HepG2 (cell line): ENCODE measurements around the gene SRSF8. TPM values are rescaled to one million over a fixed set of nuclear protein-coding genes. Genes with fewer than 3 reads are reported as not detected.

Source experiments
- BRD4 ChIP-seq: sonication (generic); formaldehyde crosslinking; IDR thresholded peaks from 2 replicates; pipeline ENCODE4 v1.4.0; 2020; ENCODE audit warnings: missing genetic modification reagents
- CHD4 ChIP-seq: fragments of 200-600 bp; sonication (generic); IDR thresholded peaks from 2 replicates; pipeline ENCODE4 v1.7.0; 2017; ENCODE audit warnings: mild to moderate bottlenecking, low read length, borderline replicate concordance
- FOXK1 ChIP-seq: sonication (generic); formaldehyde crosslinking; IDR thresholded peaks from 2 replicates; pipeline ENCODE4 v1.4.0; 2020; ENCODE audit warnings: low read depth, missing genetic modification reagents, borderline replicate concordance
- MIXL1 ChIP-seq: IDR thresholded peaks from 2 replicates; pipeline ENCODE4 v1.6.1; 2016
- MTF2 ChIP-seq: sonication (generic); formaldehyde crosslinking; IDR thresholded peaks from 2 replicates; pipeline ENCODE4 v1.5.0; 2020; ENCODE audit warnings: missing genetic modification reagents, borderline replicate concordance
- MZF1 ChIP-seq: sonication (generic); formaldehyde crosslinking; IDR thresholded peaks from 2 replicates; pipeline ENCODE4 v1.8.1; 2023; ENCODE audit warnings: mild to moderate bottlenecking, missing genetic modification reagents, borderline replicate concordance
- SALL2 ChIP-seq: sonication (generic); formaldehyde crosslinking; IDR thresholded peaks from 2 replicates; pipeline ENCODE4 v1.8.1; 2023; ENCODE audit warnings: mild to moderate bottlenecking, missing genetic modification reagents, inconsistent platforms
- SIX4 ChIP-seq: sonication (generic); formaldehyde crosslinking; IDR thresholded peaks from 2 replicates; pipeline ENCODE4 v1.4.0; 2020; ENCODE audit warnings: missing genetic modification reagents
- SNAPC2 ChIP-seq: sonication (generic); formaldehyde crosslinking; IDR thresholded peaks from 2 replicates; pipeline ENCODE4 v1.8.1; 2022; ENCODE audit warnings: mild to moderate bottlenecking, missing genetic modification reagents
- WIZ ChIP-seq: sonication (generic); formaldehyde crosslinking; IDR thresholded peaks from 2 replicates; pipeline ENCODE4 v1.5.1; 2020; ENCODE audit warnings: mild to moderate bottlenecking, missing genetic modification reagents
- ZFX ChIP-seq: sonication (generic); formaldehyde crosslinking; IDR thresholded peaks from 2 replicates; pipeline ENCODE4 v1.4.0; 2020; ENCODE audit warnings: mild to moderate bottlenecking, low read depth, missing genetic modification reagents, moderate library complexity
- ZNF552 ChIP-seq: sonication (generic); formaldehyde crosslinking; IDR thresholded peaks from 2 replicates; pipeline ENCODE4 v1.9.0; 2022; ENCODE audit warnings: missing genetic modification reagents, mild to moderate bottlenecking, borderline replicate concordance
- ZNF772 ChIP-seq: sonication (generic); formaldehyde crosslinking; IDR thresholded peaks from 2 replicates; pipeline ENCODE4 v1.5.0; 2020; ENCODE audit warnings: mild to moderate bottlenecking, missing genetic modification reagents
- ZNF780A ChIP-seq: sonication (generic); formaldehyde crosslinking; IDR thresholded peaks from 2 replicates; pipeline ENCODE4 v1.8.0; 2022; ENCODE audit warnings: mild to moderate bottlenecking, missing genetic modification reagents, moderate library complexity
- polyA plus RNA-seq, 8 experiments: library from polyadenylated mRNA; depleted of rRNA in 3 of 8; stranded (reverse) in 7 of 8; unstranded in 1 of 8; fragments of >200 nt; fragmentation: Illumina TruSeq in 4 of 8; extraction: Trizol in 4 of 8; gene quantifications; 2 replicates each; pipeline versions ENCODE4 v1.2.1 to v1.2.3, GENCODE V29; 2011 to 2016; ENCODE audit warnings: low read depth in 4 of 8, missing spikeins in 1 of 8, mixed read lengths in 1 of 8; ENCODE audit not compliant: insufficient read depth in 1 of 8
- total RNA-seq, 5 experiments: library from RNA; depleted of rRNA; stranded (reverse); fragments of >200 nt; fragmentation: Illumina TruSeq; extraction: Trizol; gene quantifications; 2 replicates each; pipeline ENCODE4 v1.2.3, GENCODE V29; 2016; ENCODE audit warnings: low read depth in 1 of 5
- TF ChIP-seq, protein P1 (sequence below): sonication (generic); formaldehyde crosslinking; IDR thresholded peaks from 2 replicates; pipeline ENCODE4 v1.5.0; 2020; ENCODE audit warnings: mild to moderate bottlenecking, missing genetic modification reagents, borderline replicate concordance
- TF ChIP-seq, protein P2 (sequence below): sonication (generic); formaldehyde crosslinking; conservative IDR thresholded peaks from 2 replicates; pipeline ENCODE4 v1.8.1; 2023; ENCODE audit warnings: missing genetic modification reagents
- TF ChIP-seq, protein P3 (sequence below): sonication (generic); formaldehyde crosslinking; IDR thresholded peaks from 2 replicates; pipeline ENCODE4 v1.5.0; 2020; ENCODE audit warnings: missing genetic modification reagents
- TF ChIP-seq, protein P4 (sequence below): sonication (generic); formaldehyde crosslinking; IDR thresholded peaks from 2 replicates; pipeline ENCODE4 v1.4.0; 2020; ENCODE audit warnings: mild to moderate bottlenecking, missing genetic modification reagents
- TF ChIP-seq, protein P5 (sequence below): sonication (generic); formaldehyde crosslinking; conservative IDR thresholded peaks from 2 replicates; pipeline ENCODE4 v1.5.0; 2020; ENCODE audit warnings: missing genetic modification reagents

The SRSF8 gene
- total and polyA plus RNA-seq, 2 of the 13 experiments (the other 11 are each of a cell fraction or from before 2014, with no cell fraction given): 21.8 to 25.8 TPM

DNA sequence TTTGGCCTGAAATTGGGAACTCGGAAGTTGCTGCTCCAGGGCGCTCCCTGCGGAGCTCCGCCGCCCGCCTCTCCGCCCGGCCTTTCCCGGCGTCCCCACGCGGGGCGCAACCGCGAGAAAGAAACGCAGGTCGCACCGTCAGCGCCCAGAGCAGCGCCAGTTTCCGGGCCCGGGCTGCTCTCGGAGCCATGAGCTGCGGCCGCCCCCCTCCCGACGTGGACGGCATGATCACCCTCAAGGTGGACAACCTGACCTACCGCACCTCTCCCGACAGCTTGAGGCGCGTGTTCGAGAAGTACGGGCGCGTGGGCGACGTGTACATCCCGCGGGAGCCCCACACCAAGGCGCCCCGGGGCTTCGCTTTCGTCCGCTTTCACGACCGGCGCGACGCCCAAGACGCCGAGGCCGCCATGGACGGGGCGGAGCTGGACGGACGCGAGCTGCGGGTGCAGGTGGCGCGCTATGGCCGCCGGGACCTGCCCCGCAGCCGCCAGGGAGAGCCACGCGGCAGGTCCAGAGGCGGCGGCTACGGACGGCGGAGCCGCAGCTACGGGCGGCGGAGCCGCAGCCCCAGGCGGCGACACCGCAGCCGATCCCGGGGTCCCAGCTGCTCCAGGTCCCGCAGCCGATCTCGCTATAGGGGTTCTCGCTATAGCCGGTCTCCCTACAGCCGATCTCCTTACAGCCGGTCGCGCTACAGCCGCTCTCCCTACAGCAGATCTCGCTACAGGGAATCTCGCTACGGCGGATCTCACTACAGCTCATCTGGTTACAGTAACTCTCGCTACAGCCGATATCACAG lies 521 bp downstream of the SRSF8 start (continued):
- TF ChIP-seq, protein P1, sequence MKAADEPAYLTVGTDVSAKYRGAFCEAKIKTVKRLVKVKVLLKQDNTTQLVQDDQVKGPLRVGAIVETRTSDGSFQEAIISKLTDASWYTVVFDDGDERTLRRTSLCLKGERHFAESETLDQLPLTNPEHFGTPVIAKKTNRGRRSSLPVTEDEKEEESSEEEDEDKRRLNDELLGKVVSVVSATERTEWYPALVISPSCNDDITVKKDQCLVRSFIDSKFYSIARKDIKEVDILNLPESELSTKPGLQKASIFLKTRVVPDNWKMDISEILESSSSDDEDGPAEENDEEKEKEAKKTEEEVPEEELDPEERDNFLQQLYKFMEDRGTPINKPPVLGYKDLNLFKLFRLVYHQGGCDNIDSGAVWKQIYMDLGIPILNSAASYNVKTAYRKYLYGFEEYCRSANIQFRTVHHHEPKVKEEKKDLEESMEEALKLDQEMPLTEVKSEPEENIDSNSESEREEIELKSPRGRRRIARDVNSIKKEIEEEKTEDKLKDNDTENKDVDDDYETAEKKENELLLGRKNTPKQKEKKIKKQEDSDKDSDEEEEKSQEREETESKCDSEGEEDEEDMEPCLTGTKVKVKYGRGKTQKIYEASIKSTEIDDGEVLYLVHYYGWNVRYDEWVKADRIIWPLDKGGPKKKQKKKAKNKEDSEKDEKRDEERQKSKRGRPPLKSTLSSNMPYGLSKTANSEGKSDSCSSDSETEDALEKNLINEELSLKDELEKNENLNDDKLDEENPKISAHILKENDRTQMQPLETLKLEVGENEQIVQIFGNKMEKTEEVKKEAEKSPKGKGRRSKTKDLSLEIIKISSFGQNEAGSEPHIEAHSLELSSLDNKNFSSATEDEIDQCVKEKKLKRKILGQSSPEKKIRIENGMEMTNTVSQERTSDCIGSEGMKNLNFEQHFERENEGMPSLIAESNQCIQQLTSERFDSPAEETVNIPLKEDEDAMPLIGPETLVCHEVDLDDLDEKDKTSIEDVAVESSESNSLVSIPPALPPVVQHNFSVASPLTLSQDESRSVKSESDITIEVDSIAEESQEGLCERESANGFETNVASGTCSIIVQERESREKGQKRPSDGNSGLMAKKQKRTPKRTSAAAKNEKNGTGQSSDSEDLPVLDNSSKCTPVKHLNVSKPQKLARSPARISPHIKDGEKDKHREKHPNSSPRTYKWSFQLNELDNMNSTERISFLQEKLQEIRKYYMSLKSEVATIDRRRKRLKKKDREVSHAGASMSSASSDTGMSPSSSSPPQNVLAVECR (CRISPR knock-in tag): peak; percentile 58; the same call in 1 of the 2 replicates
- TF ChIP-seq, protein P2, sequence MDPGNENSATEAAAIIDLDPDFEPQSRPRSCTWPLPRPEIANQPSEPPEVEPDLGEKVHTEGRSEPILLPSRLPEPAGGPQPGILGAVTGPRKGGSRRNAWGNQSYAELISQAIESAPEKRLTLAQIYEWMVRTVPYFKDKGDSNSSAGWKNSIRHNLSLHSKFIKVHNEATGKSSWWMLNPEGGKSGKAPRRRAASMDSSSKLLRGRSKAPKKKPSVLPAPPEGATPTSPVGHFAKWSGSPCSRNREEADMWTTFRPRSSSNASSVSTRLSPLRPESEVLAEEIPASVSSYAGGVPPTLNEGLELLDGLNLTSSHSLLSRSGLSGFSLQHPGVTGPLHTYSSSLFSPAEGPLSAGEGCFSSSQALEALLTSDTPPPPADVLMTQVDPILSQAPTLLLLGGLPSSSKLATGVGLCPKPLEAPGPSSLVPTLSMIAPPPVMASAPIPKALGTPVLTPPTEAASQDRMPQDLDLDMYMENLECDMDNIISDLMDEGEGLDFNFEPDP (CRISPR knock-in tag): no peak
- TF ChIP-seq, protein P3, sequence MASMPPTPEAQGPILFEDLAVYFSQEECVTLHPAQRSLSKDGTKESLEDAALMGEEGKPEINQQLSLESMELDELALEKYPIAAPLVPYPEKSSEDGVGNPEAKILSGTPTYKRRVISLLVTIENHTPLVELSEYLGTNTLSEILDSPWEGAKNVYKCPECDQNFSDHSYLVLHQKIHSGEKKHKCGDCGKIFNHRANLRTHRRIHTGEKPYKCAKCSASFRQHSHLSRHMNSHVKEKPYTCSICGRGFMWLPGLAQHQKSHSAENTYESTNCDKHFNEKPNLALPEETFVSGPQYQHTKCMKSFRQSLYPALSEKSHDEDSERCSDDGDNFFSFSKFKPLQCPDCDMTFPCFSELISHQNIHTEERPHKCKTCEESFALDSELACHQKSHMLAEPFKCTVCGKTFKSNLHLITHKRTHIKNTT (CRISPR knock-in tag): no peak
- peak; percentile 85 for TF ChIP-seq ZFX
- TF ChIP-seq MIXL1 (CRISPR knock-in tag): peak; percentile 64; the same call in 1 of the 2 replicates
- no peak for TF ChIP-seq SNAPC2
- TF ChIP-seq ZNF772: peak; percentile 23
- TF ChIP-seq ZNF552: no peak
- 0 out of 2 replicates have a peak, but pooled peaks have one; percentile 43 for TF ChIP-seq MZF1 (CRISPR knock-in tag)
- TF ChIP-seq, protein P4, sequence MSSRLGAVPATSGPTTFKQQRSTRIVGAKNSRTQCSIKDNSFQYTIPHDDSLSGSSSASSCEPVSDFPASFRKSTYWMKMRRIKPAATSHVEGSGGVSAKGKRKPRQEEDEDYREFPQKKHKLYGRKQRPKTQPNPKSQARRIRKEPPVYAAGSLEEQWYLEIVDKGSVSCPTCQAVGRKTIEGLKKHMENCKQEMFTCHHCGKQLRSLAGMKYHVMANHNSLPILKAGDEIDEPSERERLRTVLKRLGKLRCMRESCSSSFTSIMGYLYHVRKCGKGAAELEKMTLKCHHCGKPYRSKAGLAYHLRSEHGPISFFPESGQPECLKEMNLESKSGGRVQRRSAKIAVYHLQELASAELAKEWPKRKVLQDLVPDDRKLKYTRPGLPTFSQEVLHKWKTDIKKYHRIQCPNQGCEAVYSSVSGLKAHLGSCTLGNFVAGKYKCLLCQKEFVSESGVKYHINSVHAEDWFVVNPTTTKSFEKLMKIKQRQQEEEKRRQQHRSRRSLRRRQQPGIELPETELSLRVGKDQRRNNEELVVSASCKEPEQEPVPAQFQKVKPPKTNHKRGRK (CRISPR knock-in tag): no peak
- TF ChIP-seq ZNF780A (CRISPR knock-in tag): no peak
- TF ChIP-seq, protein P5, sequence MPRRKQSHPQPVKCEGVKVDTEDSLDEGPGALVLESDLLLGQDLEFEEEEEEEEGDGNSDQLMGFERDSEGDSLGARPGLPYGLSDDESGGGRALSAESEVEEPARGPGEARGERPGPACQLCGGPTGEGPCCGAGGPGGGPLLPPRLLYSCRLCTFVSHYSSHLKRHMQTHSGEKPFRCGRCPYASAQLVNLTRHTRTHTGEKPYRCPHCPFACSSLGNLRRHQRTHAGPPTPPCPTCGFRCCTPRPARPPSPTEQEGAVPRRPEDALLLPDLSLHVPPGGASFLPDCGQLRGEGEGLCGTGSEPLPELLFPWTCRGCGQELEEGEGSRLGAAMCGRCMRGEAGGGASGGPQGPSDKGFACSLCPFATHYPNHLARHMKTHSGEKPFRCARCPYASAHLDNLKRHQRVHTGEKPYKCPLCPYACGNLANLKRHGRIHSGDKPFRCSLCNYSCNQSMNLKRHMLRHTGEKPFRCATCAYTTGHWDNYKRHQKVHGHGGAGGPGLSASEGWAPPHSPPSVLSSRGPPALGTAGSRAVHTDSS (CRISPR knock-in tag): no peak
- TF ChIP-seq BRD4 (CRISPR knock-in tag): peak; percentile 52; the same call in 1 of the 2 replicates
- TF ChIP-seq CHD4: no peak
- TF ChIP-seq SALL2 (CRISPR knock-in tag): peak; percentile 8; the same call in 1 of the 2 replicates
- no peak for TF ChIP-seq FOXK1 (CRISPR knock-in tag)
- peak; percentile 12; the same call in 1 of the 2 replicates for TF ChIP-seq SIX4 (CRISPR knock-in tag)
- TF ChIP-seq WIZ (CRISPR knock-in tag): 0 out of 2 replicates have a peak, but pooled peaks have one; percentile 55
- no peak for TF ChIP-seq MTF2 (CRISPR knock-in tag)
